G401 (cell line): ENCODE data around the gene KLRF2. TPM values are rescaled to one million over a fixed set of nuclear protein-coding genes. Genes with fewer than 3 reads are reported as not detected.

Source experiments
- DNase-seq: peaks from one replicate; pipeline ENCODE4 v3.0.0-alpha.2; 2015; ENCODE audit warnings: low spot score
- in situ Hi-C: cut with HindIII; loops from 2 replicates; pipeline ENCODE4 v1.10.0; 2016; ENCODE audit warnings: low sequenced_read_pairs, mixed read lengths
- total RNA-seq: library from RNA; depleted of rRNA; stranded (reverse); fragments of >200 nt; shearing (Covaris generic); gene quantifications from 2 replicates; pipeline ENCODE4 v1.2.3, GENCODE V29; 2014; rRNA removed

KLRF2 gene
- total RNA-seq, 1 experiment from 2014 or later = not detected

GRCh38 chr12:9926876-9927275, 45.6 kb downstream of the KLRF2 start:
- DNase-seq = no peak
- in situ Hi-C loops = no loop called here

- in situ Hi-C loops = no loop called here
- no peak for DNase-seq
Observed at GRCh38 chr12:9928607-9929006, 47.3 kb downstream of the KLRF2 start.

GRCh38 chr12:9931245-9931644, 50.0 kb downstream of the KLRF2 start:
- in situ Hi-C loops = no loop called here
- DNase-seq = no peak

GRCh38 chr12:9932270-9932669, 51.0 kb downstream of the KLRF2 start, which contains the start of gene CLEC2A:
Gene CLEC2A (minus strand): TSS chr12:9932370. CDS start chr12:9932329, 41 bp downstream.
- in situ Hi-C loops = no loop called here
- DNase-seq = no peak

- in situ Hi-C loops = no loop called here
- no peak for DNase-seq
Observed at GRCh38 chr12:9933958-9934357, 52.7 kb downstream of the KLRF2 start.

GRCh38 chr12:9935026-9935425, 53.7 kb downstream of the KLRF2 start:
- no peak for DNase-seq
- in situ Hi-C loops = no loop called here

- in situ Hi-C loops = no loop called here
Observed at GRCh38 chr12:9936591-9936990, 55.3 kb downstream of the KLRF2 start.

GRCh38 chr12:9940375-9940774, 59.1 kb downstream of the KLRF2 start:
- no peak for DNase-seq
- in situ Hi-C loops = no loop called here

More at GRCh38 chr12:9936591-9936990, 55.3 kb downstream of the KLRF2 start:
- no peak for DNase-seq

GRCh38 chr12:9941838-9942237, 60.5 kb downstream of the KLRF2 start:
- in situ Hi-C loops = no loop called here
- DNase-seq = no peak

GRCh38 chr12:9943240-9943639, 62.0 kb downstream of the KLRF2 start:
- in situ Hi-C loops = no loop called here
- peak; percentile 16 for DNase-seq

- in situ Hi-C loops = no loop called here
Observed at GRCh38 chr12:9944391-9944790, 63.1 kb downstream of the KLRF2 start.

More at GRCh38 chr12:9944391-9944790, 63.1 kb downstream of the KLRF2 start:
- no peak for DNase-seq

Other genes starting within 250 kb of the KLRF2 start
- gene CLEC2D, start 211.8 kb upstream of the KLRF2 start, total RNA-seq = 0.20 and 4.3 TPM in 2 replicates
- gene CLECL1, start 148.4 kb upstream of the KLRF2 start, total RNA-seq = not detected in 2 replicates
- not detected in 2 replicates for gene CD69, start 120.6 kb upstream of the KLRF2 start, total RNA-seq
- not detected in 2 replicates for gene KLRF1, start 54.0 kb upstream of the KLRF2 start, total RNA-seq
- gene CLEC2B, start 12.1 kb upstream of the KLRF2 start, total RNA-seq = not detected in 2 replicates
- gene CLEC2A, start 50.9 kb downstream of the KLRF2 start, total RNA-seq = not detected in 2 replicates
- not detected in 2 replicates for gene CLEC12A, start 89.9 kb downstream of the KLRF2 start, total RNA-seq
- not detected in 2 replicates for gene CLEC1B, start 117.6 kb downstream of the KLRF2 start, total RNA-seq
- gene CLEC12B, start 129.1 kb downstream of the KLRF2 start, total RNA-seq = not detected in 2 replicates
- gene CLEC9A, start 149.2 kb downstream of the KLRF2 start, total RNA-seq = not detected in 2 replicates
- gene CLEC1A, start 217.5 kb downstream of the KLRF2 start, total RNA-seq = not detected in 2 replicates
- gene CLEC7A, start 248.7 kb downstream of the KLRF2 start, total RNA-seq = not detected in 2 replicates